KMS-11 (cell line): ENCODE measurements around the gene LDLR.
"Not testable (repeated sequence)": the region's sequence is repeated elsewhere in the genome, so short reads cannot be mapped to it uniquely, and the experiment has no call there.

ENCODE experiments used
- H2AFZ ChIP-seq: fragments of 200-600 bp; sonication (generic); 2 replicates; pipeline ENCODE4 v1.6.1; 2016; ENCODE audit warnings: antibody characterized with exemption, mixed run types, low read depth
- H3K27ac ChIP-seq: fragments of 200-600 bp; sonication (generic); 2 replicates; pipeline ENCODE4 v1.6.1; 2016; ENCODE audit warnings: mild to moderate bottlenecking, mixed run types
- H3K27me3 ChIP-seq: fragments of 200-600 bp; sonication (generic); 2 replicates; pipeline ENCODE4 v1.6.1; 2017; ENCODE audit warnings: mild to moderate bottlenecking, low read depth, mixed run types, moderate library complexity; ENCODE audit not compliant: insufficient read depth
- H3K36me3 ChIP-seq: fragments of 200-600 bp; sonication (generic); 2 replicates; pipeline ENCODE4 v1.6.1; 2017; ENCODE audit warnings: mild to moderate bottlenecking, mixed run types; ENCODE audit not compliant: insufficient read depth
- H3K4me1 ChIP-seq: fragments of 200-600 bp; sonication (generic); 2 replicates; pipeline ENCODE4 v1.6.1; 2016; ENCODE audit warnings: mild to moderate bottlenecking, low read depth, mixed run types; ENCODE audit not compliant: poor library complexity, severe bottlenecking
- H3K4me2 ChIP-seq: fragments of 200-600 bp; sonication (generic); 2 replicates; pipeline ENCODE4 v1.7.0; 2016; ENCODE audit warnings: mild to moderate bottlenecking, mixed run types
- H3K4me3 ChIP-seq: fragments of 200-600 bp; sonication (generic); IDR thresholded peaks from 2 replicates; pipeline ENCODE4 v1.6.1; 2017; ENCODE audit warnings: low read depth, low read length, mixed read lengths; ENCODE audit not compliant: insufficient read depth
- H3K79me2 ChIP-seq: fragments of 200-600 bp; sonication (generic); 2 replicates; pipeline ENCODE4 v1.6.1; 2016; ENCODE audit warnings: low read depth, mixed run types; ENCODE audit not compliant: insufficient read depth
- H3K9ac ChIP-seq: fragments of 200-600 bp; sonication (generic); 2 replicates; pipeline ENCODE4 v1.6.1; 2016; ENCODE audit warnings: mild to moderate bottlenecking, mixed run types
- H4K20me1 ChIP-seq: fragments of 200-600 bp; sonication (generic); 2 replicates; pipeline ENCODE4 v1.6.1; 2016; ENCODE audit warnings: mild to moderate bottlenecking, mixed run types; ENCODE audit not compliant: insufficient read depth
- CTCF ChIP-seq: fragments of 200-600 bp; sonication (generic); conservative IDR thresholded peaks from 2 replicates; pipeline ENCODE4 v1.6.1; 2017; ENCODE audit warnings: low read depth, mild to moderate bottlenecking, antibody characterized with exemption, low read length, moderate library complexity, mixed read lengths

The LDLR gene

GRCh38 chr19:11101057-11101456 lies 11.8 kb downstream of the LDLR start:
- no peak for TF ChIP-seq CTCF
- H2AFZ ChIP-seq = no peak overlapping the region
- H3K27me3 ChIP-seq = no peaks in the 10 kb centered on the region
- peaks cover 21% of the 10 kb centered on the region for H3K4me1 ChIP-seq
- 0 out of 2 replicates have a peak, but pooled peaks cover 8% of the 10 kb centered on the region for H4K20me1 ChIP-seq
- no peak overlapping the region for H3K9ac ChIP-seq
- H3K4me2 ChIP-seq = no peak overlapping the region
- H3K36me3 ChIP-seq = peaks cover 15% of the 10 kb centered on the region; the same call in 1 of the 2 replicates
- no peak overlapping the region for H3K4me3 ChIP-seq
- no peak overlapping the region for H3K27ac ChIP-seq
- peaks cover 49% of the 10 kb centered on the region for H3K79me2 ChIP-seq

GRCh38 chr19:11102944-11103343 lies 13.7 kb downstream of the LDLR start:
- Histone ChIP-seq H3K27me3 (no peaks in the 10 kb centered on the region), H4K20me1 (0 out of 2 replicates have a peak, but pooled peaks cover 6% of the 10 kb centered on the region), H2AFZ (no peak overlapping the region), H3K79me2 (peaks cover 31% of the 10 kb centered on the region; the same call in 1 of the 2 replicates), H3K4me2 (no peak overlapping the region), H3K4me1 (peaks cover 14% of the 10 kb centered on the region), H3K9ac (no peak overlapping the region), H3K4me3 (no peak overlapping the region), H3K27ac (no peak overlapping the region), H3K36me3 (peaks cover 18% of the 10 kb centered on the region; the same call in 1 of the 2 replicates)
- no peak for TF ChIP-seq CTCF

GRCh38 chr19:11103667-11104066 lies 14.4 kb downstream of the LDLR start:
- H3K4me3 ChIP-seq, H4K20me1 ChIP-seq, H3K9ac ChIP-seq, H3K27me3 ChIP-seq, H3K4me1 ChIP-seq, H2AFZ ChIP-seq, H3K27ac ChIP-seq, H3K4me2 ChIP-seq: not testable (repeated sequence)
- H3K36me3 ChIP-seq = peaks cover 22% of the 10 kb centered on the region; the same call in 1 of the 2 replicates
- H3K79me2 ChIP-seq = peaks cover 28% of the 10 kb centered on the region; the same call in 1 of the 2 replicates

GRCh38 chr19:11105014-11105636 lies 15.9 kb downstream of the LDLR start:
- Histone ChIP-seq H3K79me2 (peaks cover 14% of the 10 kb centered on the region; the same call in 1 of the 2 replicates), H3K4me3 (no peak overlapping the region), H3K4me1 (peaks cover 4% of the 10 kb centered on the region), H4K20me1 (no peaks in the 10 kb centered on the region), H2AFZ (no peak overlapping the region), H3K4me2 (no peak overlapping the region), H3K9ac (no peak overlapping the region), H3K27ac (no peak overlapping the region), H3K36me3 (peaks cover 22% of the 10 kb centered on the region; the same call in 1 of the 2 replicates), H3K27me3 (no peaks in the 10 kb centered on the region)
- TF ChIP-seq CTCF = no peak

- no peak for TF ChIP-seq CTCF
- Histone ChIP-seq H3K4me3 (no peak overlapping the region), H3K4me1 (peaks cover 18% of the 10 kb centered on the region), H3K79me2 (peaks cover 5% of the 10 kb centered on the region; the same call in 1 of the 2 replicates), H3K4me2 (no peak overlapping the region), H4K20me1 (no peaks in the 10 kb centered on the region), H3K36me3 (peaks cover 24% of the 10 kb centered on the region; the same call in 1 of the 2 replicates), H3K27me3 (no peaks in the 10 kb centered on the region), H3K27ac (no peak overlapping the region), H3K9ac (no peak overlapping the region), H2AFZ (no peak overlapping the region)
These were observed 17.2 kb downstream of the LDLR start for GRCh38 chr19:11106477-11106876.
